SK-MEL-5 (cell line): ENCODE results near the gene PRSS22. TPM values are rescaled to one million over a fixed set of nuclear protein-coding genes. Genes with fewer than 3 reads are reported as not detected.

ENCODE experiments used
- DNase-seq: peaks from one replicate; pipeline ENCODE4 v3.0.0-alpha.2; 2016; ENCODE audit warnings: low read depth, low spot score
- in situ Hi-C: cut with HindIII; loops from 2 replicates; pipeline ENCODE4 v1.10.0; 2016; ENCODE audit warnings: low sequenced_read_pairs, high pct_unique_total_duplicates, low pct_unique_long_range_greater_than_20kb
- total RNA-seq: library from RNA; depleted of rRNA; stranded (reverse); fragments of >200 nt; shearing (Covaris generic); gene quantifications from 2 replicates; pipeline ENCODE4 v1.2.3, GENCODE V29; 2014; rRNA removed

PRSS22 gene
- total RNA-seq, 1 experiment from 2014 or later, result not detected

DNA sequence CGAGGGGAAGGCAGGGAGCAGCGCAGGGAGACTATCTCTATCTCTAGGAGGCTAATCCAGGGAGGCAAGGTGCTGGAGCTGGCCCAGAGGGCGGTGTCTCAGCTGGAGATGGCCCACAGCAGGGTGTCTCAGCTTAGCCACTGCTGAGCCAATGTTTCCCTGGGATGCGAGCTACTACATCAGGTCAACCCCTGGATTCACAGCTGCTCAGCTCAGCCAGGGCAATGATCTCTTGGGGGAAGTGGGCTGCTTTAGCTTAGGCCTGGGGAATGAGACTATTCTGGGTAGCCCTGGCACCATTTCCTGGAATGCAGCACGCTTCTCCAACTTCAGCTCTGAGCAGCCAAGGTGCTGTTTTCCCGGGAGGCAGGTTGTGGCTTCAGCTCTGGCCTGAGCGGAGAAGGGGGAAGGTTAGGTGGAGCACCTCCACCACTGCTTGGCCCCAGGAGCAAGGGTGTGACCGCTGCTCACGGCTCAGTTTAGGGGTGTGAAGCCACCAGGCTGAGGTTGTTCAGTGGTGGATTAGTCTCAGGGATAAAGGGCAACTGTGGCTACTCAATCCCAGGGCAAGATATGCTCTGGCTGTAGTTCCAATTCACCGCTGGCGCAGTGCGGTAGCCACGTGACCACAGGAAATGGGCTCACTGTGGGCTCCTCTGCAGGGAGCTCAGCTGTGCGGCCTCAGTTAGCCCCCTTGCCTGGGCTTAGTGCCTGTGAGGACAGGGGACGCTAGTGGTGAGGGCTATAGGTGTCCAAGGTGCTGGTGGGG, 46.1 kb downstream of the PRSS22 start:
- DNase-seq, result no peak
- in situ Hi-C loops, result no loop called here

DNA sequence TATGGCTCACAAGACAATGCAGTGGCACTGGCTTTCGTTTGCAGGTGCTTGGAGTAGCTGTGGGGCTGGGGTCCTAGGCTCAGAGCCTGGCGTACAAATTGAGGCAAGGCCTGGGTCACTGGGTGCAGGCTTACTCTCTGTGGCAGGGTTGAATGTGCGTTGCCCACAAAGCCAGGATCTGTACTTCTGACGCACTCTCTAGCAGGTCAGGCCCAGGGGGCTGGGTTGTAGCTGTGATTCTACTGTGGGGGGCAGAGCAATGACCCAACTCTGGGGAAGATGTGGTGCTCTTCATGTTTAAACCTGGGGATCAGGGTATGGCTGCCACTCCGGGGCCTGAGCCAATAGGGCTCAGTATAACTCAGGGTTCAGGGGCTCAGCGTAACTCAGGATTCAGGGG, 47.3 kb downstream of the PRSS22 start:
- in situ Hi-C loops, result no loop called here

DNA sequence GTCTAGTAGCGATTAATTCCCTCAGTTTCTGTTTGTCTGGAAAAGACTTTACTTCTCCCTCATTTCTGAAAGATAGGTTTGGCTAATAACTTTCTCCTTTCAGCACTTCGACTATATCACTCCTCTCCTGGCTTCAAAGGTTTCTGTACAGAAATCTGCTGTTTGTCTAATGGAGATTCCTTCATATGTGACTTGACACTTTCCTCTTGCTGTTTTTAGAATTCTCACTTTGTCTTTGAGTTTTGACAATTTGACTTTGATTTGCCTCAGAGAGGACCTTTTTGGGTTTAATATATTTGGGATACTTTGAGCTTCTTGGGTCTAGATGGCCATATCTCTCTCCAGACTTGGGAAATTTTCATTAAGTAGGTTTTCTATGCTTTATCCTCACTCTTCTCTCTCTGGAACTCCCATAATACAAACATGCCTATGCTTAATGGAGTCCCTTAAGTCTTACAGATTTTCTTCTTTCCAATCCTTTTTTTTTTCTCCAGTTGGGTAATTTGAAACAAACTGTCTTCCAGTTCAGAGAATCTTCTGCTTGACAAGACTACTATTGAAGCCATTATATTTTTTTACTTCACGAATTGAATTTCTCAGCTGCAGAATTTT, 48.7 kb downstream of the PRSS22 start:
- in situ Hi-C loops, result no loop called here

More for the DNA sequence above, 47.3 kb downstream of the PRSS22 start:
- DNase-seq, result no peak

DNA sequence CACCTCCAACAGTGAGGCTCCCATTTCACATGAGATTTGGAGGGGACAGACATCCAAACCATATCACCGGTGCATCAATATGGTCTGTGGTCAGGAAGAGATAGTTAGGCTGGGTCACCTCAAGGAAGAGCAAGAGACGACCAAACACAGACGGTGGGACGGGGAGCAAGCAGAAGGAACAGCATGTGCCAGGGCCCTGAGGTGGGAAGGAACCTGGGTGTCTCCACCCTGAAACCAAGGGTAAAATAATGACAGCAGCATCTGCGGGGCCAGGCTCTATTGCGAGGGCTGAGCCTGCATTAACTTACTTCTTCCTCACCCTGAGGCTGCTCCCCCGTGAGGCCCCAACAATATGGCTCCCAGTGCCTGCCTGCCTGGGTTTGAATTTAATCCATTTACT, 49.8 kb downstream of the PRSS22 start:
- in situ Hi-C loops, result no loop called here

More for the DNA sequence above, 48.7 kb downstream of the PRSS22 start:
- DNase-seq, result no peak

DNA sequence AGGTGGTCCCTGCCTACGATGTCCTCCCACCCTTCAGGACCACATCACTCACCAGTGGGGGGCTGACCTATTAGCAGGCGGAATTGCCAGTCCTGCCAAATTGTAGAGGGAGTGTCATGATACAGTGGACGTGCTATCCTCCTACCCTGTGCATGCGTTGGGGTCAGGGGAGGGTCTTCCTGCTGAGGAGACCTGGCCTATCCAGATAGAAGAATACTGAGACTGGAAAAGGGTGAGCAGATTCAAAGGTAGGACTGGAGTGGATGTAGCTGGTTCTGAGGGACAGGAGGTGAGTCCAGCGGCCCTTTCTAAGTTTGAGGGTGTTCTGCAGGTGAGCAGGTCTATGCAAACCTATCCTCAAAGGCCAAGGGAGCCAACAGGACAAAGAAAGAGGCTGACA, 51.7 kb downstream of the PRSS22 start:
- no peak for DNase-seq
- in situ Hi-C loops, result no loop called here

More for the DNA sequence above, 49.8 kb downstream of the PRSS22 start:
- no peak for DNase-seq

DNA sequence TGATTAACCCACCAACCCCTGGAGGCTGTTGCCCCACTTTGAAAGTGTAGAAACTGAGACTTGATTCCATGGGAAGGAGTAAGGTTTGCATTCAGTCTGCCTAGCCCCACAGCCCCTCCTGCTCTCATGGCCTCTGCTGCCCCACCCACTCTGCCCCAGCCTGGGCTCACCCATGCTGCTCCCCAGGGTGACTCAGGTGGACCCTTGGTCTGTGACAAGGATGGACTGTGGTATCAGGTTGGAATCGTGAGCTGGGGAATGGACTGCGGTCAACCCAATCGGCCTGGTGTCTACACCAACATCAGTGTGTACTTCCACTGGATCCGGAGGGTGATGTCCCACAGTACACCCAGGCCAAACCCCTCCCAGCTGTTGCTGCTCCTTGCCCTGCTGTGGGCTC, 53.2 kb downstream of the PRSS22 start:
- DNase-seq, result no peak
- in situ Hi-C loops, result no loop called here

DNA sequence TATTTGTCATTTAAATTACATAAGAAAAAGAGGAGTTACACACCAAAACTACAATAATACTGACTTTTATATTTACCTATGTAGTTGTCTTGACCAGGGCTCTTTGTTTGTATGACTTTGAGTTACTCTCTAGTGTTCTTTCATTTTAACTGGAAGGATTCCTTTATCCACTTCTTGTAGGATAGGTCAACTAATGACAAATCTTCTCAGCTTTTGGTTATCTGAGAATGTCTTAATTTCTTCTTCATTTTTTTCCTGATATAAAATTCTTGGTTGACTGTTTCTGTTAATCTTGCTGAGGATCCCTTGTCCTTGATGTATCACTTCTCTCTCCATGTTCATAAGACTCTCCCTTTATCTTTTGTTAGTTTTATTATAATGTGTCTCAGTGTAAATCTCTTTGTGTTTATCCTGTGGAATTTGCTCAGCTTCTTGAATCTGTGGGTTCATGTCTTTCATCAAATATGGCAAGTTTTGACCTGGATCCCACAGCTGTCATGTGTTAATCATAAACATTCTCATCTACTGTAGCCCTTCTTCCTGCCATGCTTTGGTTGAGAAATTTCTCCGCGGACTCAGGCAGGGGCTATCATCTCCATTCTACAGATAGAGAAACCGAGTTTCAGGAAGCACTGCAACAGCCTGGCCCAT, 54.3 kb downstream of the PRSS22 start:
- in situ Hi-C loops, result no loop called here
- DNase-seq, result no peak

Other genes with a start within 250 kb of the PRSS22 start
- gene KCTD5, start 175.6 kb downstream of the PRSS22 start, total RNA-seq, result 21.5 and 23.4 TPM in 2 replicates
- gene PRSS27, start 137.9 kb downstream of the PRSS22 start, total RNA-seq, result 0.13 and 0.24 TPM in 2 replicates
- 21.4 and 34.0 TPM in 2 replicates for gene SRRM2, start 105.5 kb downstream of the PRSS22 start, total RNA-seq
- 113 and 114 TPM in 2 replicates for gene ELOB, start 80.9 kb downstream of the PRSS22 start, total RNA-seq
- gene PRSS33, start 70.6 kb downstream of the PRSS22 start, total RNA-seq, result 0.24 and 1.0 TPM in 2 replicates
- not detected in 2 replicates for gene PRSS41, start 59.7 kb downstream of the PRSS22 start, total RNA-seq
- gene PRSS21, start 40.9 kb downstream of the PRSS22 start, total RNA-seq, result not detected in 2 replicates
- gene ZG16B, start 27.9 kb downstream of the PRSS22 start, total RNA-seq, result not detected in 2 replicates
- 30.3 and 31.8 TPM in 2 replicates for gene FLYWCH2, start 25.0 kb upstream of the PRSS22 start, total RNA-seq
- 19.3 and 25.8 TPM in 2 replicates for gene FLYWCH1, start 53.8 kb upstream of the PRSS22 start, total RNA-seq
- 3.7 and 4.5 TPM in 2 replicates for gene KREMEN2, start 106.1 kb upstream of the PRSS22 start, total RNA-seq
- gene PAQR4, start 111.2 kb upstream of the PRSS22 start, total RNA-seq, result 24.5 and 30.3 TPM in 2 replicates
- 12.5 and 13.8 TPM in 2 replicates for gene PKMYT1, start 122.3 kb upstream of the PRSS22 start, total RNA-seq
- not detected in 2 replicates for gene CLDN9, start 154.8 kb upstream of the PRSS22 start, total RNA-seq
- gene CLDN6, start 160.0 kb upstream of the PRSS22 start, total RNA-seq, result not detected in 2 replicates
- 34.3 and 41.2 TPM in 2 replicates for gene TNFRSF12A, start 162.2 kb upstream of the PRSS22 start, total RNA-seq
- 11.0 and 12.3 TPM in 2 replicates for gene HCFC1R1, start 165.8 kb upstream of the PRSS22 start, total RNA-seq
- 15.4 and 24.3 TPM in 2 replicates for gene THOC6, start 165.9 kb upstream of the PRSS22 start, total RNA-seq
- gene BICDL2, start 178.8 kb upstream of the PRSS22 start, total RNA-seq, result 0.24 and 0.29 TPM in 2 replicates
- gene MMP25, start 188.4 kb upstream of the PRSS22 start, total RNA-seq, result 0.03 TPM in 1 of 2 replicates, not detected in the other
- gene IL32, start 207.5 kb upstream of the PRSS22 start, total RNA-seq, result not detected in 2 replicates
- 0.13 TPM in 1 of 2 replicates, not detected in the other for gene ZSCAN10, start 241.1 kb upstream of the PRSS22 start, total RNA-seq